Measurements from ENCODE around the gene SNRPD1.
"Not testable (repeated sequence)": the region's sequence is repeated elsewhere in the genome, so short reads cannot be mapped to it uniquely, and the experiment has no call there.

Gene SNRPD1

DNA sequence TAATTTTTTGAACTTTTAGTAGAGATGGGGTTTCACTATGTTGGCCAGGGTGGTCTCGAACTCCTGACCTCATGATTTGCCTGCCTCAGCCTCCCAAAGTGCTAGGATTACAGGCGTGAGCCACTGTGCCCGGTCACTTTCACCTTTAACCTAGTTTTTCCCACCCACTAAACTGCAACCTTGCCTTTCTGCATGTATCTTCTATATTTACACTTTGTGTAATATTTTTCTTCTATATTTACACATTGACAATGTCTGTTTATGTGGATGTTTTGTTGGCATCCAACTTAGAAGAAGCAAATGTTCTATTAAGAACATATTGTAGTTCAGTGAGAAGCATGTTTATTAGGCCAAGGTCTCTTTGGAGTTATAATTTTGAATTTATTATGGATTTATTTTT is 26.7 kb downstream of the SNRPD1 start:
- no peak for DNase-seq

DNA sequence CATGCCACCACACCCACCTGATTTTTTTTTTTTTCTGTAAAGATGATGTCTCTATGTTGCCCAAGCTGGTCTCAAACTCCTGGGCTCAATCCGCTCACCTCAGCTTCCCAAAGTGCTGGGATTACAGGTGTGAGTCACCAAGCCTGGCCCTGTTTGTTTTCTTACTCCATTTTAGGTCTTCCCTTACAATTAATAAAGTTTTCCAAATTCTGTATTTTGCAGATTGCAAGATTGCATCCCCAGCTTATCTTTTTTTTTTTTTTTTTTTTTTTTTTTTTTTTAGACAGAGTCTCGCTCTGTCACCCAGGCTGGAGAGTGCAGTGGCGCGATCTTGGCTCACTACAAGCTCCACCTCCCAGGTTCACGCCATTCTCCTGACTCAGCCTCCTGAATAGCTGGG is 28.3 kb downstream of the SNRPD1 start:
- not testable (repeated sequence) for DNase-seq

- DNase-seq, result no peak
Observed at GRCh38 chr18:21650311-21650710, 38.2 kb downstream of the SNRPD1 start.

DNA sequence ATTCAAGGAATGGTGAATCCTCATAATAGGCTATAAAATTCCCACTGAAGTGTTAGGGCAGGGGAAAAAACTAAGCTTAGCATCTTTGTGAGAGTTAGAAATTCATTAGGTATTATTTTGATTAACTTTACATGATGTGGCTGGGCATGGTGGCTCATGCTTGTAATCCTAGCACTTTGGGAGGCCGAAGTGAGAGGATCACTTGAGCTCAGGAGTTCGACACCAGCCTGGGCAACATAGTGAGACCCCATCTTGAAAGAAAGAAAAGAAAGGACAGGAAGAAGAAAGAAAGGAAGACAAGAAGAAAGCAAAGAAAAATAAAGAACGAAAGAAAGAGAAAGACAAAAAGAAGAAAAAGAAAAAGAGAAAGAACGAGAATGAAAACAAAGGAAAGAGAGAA is 40.0 kb downstream of the SNRPD1 start:
- no peak for DNase-seq

- no peak for DNase-seq
Observed at GRCh38 chr18:21653361-21653760, 41.2 kb downstream of the SNRPD1 start.

DNA sequence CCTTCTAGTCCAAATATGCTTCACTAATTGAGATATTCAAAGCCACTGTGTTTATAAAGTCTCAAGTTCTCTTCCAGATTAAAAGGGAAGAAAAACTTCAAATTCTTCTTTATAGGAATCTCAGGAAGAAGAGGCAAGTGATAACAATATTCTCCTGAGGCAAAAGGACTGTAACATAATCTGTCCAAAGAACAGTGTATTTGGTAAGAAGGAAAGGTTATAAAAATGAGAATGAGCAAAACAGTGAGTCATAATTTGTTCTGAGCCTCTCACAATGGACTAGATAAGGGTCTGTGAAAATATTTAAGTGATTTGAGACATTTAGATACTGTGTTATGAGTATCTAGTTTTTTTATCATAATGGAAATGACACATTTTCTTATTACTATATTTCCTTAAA is 44.3 kb downstream of the SNRPD1 start:
- no peak for DNase-seq

DNA sequence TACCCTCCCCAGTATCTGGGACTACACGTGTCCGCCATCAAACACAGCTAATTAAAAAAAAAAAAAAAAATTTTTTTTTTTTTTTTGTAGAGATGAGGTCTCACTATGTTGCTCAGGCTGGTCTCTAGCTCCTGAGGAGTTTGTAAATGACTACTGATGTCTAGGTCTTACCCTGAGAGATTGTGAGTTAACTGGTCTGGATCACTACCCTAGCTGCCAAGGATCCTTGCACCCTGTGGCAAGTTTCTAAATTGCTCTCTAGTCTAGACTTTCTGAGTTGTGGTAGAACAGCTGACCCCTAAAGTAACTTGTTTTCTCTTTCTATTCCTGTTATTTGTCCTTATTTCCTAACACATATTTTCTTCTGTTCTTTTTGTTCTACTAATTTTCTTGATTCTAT is 48.0 kb downstream of the SNRPD1 start:
- DNase-seq, result no peak

DNA sequence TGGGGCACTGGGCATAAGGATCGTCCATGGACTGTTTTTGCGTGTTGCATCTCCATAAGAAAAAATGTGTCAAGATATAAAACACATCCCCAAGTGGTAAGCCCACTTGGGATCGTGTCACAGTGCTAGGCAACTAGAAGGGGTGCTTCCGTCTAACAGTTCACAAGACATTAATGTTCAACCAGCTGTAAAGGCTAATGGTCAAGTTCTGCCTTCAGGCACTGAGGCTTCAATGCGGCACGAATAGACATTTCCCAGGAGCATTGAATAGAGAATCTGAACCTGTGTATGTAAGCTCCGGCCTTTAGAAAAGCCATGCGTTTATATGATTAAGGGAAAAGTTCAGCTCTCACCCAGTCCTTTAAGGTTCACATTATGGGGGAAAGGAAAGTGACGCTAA is 50.5 kb downstream of the SNRPD1 start:
- no peak for DNase-seq

DNA sequence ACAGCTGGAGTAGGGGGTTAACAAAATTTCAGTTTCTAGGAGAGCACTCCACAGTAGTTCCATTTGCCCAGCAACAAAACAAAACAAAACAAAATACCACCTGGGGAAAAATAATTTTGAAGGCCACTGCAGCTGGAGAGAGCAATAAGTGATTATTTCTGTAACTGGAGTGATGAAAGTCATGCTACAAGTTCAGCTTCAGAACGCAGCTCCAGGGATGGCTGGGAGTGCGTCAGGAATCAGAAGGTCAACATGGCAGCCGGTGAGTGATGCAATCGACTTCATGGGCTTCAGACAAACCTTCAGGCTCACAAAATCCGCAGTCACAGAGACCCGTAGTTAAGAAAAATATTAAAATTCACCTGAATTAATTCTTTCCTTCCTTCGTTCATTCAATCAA is 51.5 kb downstream of the SNRPD1 start:
- DNase-seq, result no peak

DNA sequence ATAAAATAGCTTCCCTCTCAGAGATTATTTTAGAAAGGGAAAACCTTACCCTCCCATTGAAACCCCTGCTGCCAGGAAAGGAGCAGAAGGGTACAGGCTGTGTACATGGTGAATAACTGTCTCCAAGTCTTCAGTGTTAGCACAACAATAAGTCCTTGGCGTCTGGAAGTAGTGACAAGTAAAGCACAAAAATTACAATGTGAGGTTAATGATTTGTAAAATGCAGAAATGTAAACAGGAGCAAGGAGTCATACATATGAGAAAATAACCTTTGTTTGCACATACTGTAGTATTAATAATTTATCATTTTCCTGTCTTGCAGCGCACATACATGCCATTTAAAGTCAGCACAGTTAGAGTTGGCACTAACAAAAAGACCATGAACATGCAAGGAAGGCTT is 52.0 kb downstream of the SNRPD1 start:
- no peak for DNase-seq

DNA sequence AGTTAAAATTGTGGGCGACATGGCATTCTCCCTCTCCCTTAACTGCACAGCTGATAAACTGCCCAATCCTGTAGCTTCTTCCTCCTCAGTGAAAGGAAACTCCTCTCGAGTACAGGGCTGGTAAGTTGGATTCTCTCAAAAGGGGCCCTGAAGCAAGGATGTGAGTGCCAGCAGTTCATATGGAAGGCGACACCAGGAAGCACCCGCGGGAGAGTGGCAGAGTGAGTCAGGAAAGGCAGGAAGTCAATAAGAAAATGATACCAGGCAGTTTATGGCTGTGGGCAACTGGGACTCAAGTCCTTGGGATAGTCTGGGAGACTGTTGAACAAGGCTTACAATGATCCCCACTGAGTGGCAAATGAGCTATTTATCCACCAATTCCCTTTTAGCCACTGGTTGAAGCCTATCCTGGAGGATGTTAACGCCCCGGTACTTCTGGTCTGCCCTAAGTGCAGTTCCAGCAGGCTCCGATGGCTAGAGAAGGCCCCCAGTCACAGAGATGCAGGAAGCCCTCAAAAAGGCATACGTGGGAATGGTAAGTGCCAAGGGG is 57.7 kb downstream of the SNRPD1 start:
- peak; percentile 72 for DNase-seq

DNA sequence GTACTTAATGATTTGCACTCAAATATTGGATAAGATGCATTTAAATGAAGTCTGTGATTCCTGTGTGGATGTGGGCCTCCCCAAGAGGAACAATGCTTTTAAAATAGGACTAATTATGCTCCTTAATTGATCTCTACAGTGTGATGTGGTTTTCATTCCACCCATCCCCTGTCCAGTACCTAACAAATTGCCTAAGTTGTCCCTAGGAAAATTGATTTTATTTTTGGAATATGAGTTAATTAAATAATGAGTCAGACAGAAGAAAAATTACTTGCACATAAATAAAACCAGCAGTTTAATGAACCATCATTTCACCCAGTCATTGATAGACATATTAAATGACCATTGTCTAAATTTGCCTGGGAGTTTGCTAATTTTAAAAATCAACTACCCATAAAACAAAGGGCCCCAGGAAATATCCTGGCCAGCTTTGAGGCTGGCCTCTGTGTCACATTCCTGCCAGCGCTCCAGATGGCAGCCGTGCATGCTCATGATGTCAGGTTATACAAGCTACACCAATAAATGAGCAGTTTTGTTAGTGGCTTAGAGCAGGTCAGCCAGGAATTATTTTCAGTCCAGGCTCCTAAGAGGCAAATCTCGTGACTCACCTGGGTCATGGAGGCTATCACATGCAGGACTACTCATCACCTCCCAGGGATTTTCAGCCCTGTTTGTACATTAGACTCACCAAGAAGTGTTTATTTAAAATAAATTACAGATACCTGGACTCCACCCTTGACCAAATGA is 60.6 kb downstream of the SNRPD1 start:
- DNase-seq, result peak; percentile 85

- DNase-seq, result peak; percentile 55
Observed at GRCh38 chr18:21675354-21675753, 63.2 kb downstream of the SNRPD1 start.

DNA sequence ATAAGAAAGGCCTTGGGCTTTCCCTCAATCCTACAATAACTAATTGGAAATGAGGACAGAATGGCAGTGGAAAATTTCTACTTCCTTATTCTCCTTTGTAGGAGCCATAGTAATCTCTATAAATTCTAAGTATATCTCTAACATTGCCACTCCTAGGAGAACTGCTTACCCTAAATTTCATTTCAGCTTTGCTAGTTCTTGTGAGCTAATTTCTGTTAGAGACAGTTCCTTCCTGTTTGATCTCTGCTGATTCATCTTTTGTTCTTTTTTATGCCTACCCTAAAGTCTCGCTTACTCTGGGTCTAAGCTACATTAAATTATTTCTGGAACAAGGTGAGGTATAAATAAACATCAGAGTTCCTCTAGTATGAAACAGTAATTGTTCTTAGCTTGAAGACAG is 66.7 kb downstream of the SNRPD1 start:
- DNase-seq, result no peak

DNA sequence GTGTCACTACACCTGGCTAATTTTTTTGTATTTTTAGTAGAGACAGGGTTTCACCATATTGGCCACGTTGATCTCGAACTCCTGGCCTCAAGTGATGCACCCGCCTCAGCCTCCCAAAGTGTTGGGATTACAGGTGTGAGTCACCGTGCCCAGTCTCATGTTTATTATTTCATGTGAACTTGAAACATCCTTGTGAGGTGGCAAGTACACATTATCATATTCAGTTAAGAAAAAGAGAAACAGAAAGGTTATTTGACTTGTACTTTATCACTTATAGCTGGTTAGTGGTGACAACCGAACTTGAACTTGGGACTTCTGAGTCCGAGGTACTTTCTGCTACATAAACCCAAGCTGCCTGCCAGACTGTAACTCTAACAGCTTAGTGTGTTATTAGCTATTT is 68.0 kb downstream of the SNRPD1 start:
- DNase-seq, result no peak

GRCh38 chr18:21682371-21683051 is 70.4 kb downstream of the SNRPD1 start:
- no peak for DNase-seq

All from NCI-H69 (cell line).